ENCODE measurements around the gene CORO6.

CORO6 gene

DNA sequence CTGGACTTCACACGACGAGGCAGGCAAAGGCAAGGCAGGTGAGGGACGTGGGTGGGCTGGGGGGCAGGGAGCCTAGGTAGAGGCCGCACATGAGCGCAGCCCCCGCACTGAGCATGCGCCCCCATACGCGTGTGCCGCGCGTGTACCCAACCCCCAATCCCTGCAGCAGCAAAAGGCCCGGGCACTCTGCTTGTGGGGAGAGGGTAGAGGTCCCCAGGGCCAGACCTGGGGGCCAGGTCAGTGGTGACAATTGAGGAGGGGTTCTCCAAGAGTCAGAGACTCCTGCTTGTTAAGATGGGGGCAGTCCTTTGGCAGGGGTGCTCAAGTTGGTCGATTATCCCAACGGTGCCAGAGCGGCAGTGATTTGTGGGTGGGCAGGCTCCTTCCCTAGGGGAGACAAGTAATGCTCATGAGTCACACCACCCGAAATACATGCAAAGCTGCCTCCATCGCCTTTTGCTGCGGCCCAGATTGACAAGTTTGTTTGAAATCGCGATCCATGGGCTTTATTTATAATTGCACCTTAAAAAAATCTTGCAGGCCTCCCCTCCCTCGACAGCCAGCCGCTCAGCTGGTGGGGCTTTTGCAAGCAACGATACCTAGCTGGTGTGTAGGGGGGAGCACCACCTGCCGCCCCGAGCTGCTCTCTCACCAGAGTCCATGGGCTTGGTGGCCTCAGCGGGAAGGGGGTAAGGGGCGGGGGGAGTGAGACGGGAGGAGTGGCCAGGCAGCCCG, 32.1 kb downstream of the CORO6 start:
- DNase-seq (ENCODE audit: low read depth) = no peak

DNA sequence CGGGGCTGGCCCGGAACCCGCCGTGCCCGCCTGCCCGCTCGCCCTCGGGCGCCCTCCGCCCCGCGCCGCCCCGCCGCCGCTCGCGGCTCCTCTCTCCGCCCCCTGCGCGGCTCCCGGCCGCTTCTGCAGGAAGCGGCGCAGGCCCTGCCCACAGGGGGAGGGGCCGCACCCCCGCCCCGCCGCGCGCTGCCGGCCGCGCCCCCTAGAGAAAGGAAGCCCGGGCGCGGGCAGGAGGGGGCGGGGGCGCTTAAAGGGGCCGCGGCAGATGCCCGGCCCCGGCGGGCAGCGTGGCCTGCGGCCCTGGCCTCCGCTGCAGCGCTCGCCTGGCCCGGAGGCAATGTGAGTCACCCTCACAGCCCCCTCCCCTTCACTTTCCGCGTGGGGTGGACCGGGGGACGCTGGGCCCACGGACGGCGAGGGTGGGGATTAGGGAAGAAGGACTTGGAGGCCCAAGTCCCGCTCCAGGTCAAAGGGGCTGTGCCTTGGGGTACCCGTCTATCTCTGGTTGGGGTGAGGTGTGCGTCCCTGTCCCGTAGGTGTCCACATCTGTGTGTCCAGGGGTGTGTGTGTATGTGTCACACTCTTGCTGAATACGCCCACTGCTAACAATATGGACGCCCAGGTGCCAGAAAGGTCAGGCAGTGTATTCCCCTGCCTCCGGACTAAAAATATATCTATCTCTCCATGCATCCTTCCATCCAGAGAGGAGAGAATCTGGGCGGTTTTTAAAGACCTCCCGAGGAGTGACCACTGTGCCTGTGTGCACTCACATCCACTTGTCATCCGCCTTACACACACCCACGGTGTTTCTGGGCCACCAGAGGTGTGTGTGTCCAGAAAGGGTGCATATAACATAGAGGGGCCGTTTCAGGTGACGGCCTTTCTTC, 32.9 kb downstream of the CORO6 start, which contains the start of gene GIT1:
Gene GIT1 (minus strand): TSS at position 125 of the 887 bp plus-strand sequence. CDS start 270 bp downstream, outside the sequence.
- DNase-seq (ENCODE audit: low read depth) = peak; percentile 82

GRCh38 chr17:29588562-29589411, 33.9 kb downstream of the CORO6 start:
- DNase-seq (ENCODE audit: low read depth) = peak; percentile 50

- DNase-seq (ENCODE audit: low read depth) = no peak
Observed at GRCh38 chr17:29588017-29588561, 34.6 kb downstream of the CORO6 start.

DNA sequence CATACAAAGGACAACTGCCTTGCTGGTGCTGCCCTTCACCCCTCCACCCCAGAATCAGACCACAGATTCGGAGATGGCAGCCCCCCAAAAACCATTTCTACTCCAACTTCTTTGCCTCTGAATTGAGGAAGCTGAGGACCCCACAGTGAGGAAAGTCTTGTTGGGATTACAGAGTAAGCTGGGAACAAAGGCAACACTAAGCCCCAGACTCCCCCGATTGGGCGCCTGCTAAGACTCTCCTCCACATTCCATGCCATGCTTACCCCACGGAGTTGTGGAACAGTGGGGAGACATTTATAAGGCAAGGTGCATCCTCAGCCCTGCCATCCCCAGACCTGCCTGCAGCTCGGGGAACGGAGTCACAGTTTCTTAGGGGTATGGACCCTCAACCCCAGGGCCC, 35.1 kb downstream of the CORO6 start:
- DNase-seq (ENCODE audit: low read depth) = no peak

GRCh38 chr17:29586676-29587469, 35.8 kb downstream of the CORO6 start:
- no peak for DNase-seq (ENCODE audit: low read depth)

- DNase-seq (ENCODE audit: low read depth) = no peak
Observed at GRCh38 chr17:29585080-29585751, 37.5 kb downstream of the CORO6 start.

DNA sequence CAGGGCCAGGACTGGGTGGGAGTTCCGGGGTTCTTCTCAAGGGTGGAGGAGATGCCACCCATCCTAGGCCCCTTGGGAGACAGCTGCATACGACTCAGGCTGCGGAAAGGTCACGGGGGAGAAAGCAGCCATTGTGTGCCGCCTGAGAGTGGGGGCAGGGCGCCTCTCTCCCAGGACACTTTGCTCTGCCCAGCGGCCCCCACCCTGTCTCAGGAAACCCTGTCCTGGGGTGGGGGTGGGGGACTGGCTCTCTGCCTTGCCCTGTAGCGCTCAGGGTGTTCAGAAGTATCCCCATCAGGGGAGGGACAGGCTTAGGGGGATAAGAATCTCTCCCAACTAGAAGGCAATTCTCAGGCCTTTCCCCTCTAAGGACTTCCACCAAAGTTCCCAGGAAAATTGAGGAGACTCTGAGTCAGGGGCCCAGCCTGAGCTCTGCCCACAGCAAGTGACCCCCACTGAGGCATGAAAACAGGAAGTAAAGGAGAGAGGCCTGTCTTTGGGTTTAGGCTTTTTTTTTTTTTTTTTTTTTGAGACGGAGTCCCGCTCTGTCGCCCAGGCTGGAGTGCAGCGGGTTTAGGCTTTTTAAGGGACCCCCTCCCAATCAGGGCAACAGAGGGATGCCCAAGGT, 38.1 kb downstream of the CORO6 start:
- no peak for DNase-seq (ENCODE audit: low read depth)

DNA sequence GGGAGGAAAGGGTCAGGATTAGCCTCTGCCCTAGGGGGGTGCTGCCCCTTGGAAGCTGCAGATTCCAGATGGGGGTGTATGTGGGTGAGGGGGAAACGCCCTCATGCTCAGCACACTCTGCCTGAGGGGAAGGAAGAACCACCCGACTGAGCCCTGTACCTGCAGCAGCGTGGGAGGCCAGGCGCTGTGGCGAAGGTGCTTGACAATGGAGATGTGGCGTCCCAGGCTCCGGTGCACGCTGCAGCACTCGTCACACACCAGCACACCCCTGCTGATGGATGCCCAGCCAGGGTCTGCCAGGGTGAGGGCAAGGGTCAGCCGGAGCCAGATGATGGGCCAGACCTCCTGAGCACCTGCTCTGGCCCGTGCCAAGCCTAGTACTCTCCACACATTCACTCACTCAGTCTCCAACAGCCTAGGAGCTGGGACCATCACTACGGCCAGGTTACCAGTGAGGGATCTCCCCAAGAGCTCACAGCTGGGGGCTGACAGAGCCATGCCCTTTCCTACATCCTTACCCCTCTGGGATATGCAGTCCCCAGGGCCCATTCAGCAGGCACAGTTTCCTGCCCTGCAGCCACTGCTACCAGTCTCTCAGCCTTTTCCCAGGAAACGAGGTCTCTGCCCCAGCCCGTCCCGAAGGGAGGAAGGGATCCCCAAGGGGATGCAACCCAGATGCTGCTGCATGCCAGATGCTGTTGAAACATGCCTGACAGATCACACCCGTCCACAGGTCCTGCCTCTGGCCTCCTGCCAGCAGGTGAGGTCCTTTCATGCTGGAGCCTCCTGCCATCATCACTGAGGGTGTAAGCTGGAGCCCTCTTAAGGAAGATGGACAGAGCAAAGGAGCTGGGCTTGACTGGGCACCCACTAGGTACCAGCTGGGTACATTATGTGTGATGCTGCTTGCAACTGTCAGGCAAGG, 39.1 kb downstream of the CORO6 start:
- no peak for DNase-seq (ENCODE audit: low read depth)

- DNase-seq (ENCODE audit: low read depth) = no peak
Observed at GRCh38 chr17:29582772-29583171, 39.9 kb downstream of the CORO6 start.

DNA sequence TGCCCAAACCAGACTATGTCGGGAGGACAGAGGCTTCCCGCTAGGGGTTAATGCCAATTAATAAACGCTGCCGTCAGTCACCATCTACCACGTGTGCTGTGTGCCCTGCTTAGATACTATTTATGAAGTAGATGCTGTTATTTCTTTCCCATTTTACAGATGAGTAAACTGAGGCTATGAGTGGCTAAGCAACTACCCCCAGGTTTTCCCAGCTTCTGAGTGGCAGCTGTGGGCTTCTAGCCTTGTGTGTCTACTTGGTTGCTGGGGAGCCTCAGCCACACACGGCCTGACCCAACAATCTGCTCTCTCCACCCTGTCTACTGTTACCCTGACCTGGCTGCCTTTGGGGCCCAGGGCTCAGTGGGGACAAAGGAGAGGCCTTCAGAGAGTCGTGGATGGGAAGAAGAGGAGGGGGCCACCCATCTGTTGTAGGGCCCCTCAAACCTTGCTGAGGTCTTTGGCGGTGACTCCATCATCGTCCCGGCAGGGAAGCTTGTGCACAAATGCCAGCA, 40.4 kb downstream of the CORO6 start:
- no peak for DNase-seq (ENCODE audit: low read depth)

DNA sequence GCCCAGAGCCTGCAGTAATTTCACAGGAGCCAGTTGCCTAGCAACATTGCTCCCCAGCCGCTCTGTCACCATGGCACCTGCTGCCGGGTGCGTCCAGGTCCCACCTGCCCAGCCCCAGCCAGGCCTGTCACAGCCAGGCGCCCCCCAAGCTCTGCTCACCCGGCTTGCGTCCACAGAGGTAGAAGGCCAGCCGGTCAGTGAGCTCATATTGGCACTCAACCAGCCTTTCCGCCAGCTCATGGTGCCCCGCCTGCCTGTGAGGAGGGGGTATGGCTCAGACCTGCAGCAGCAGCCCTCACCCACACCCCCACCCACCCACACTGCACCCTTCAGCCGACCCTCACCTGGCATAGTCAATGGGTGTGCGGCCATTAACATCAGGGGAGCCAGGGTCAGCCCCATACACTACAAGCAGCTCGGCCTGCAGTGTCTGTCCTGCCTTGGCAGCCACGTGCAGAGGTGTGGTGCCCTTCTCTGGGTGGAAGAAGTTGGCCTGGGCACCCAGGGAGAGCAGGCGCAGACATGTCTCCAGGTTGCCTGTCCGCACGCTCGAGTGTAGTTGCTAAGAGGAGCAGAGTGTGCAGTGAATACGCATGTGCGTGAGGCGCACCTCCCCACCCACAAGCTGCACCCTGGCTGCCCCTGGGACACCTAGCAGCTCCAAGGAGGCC, 41.0 kb downstream of the CORO6 start:
- no peak for DNase-seq (ENCODE audit: low read depth)

GRCh38 chr17:29579866-29580771, 42.6 kb downstream of the CORO6 start:
- DNase-seq (ENCODE audit: low read depth) = peak; percentile 85

- no peak for DNase-seq (ENCODE audit: low read depth)
Observed at GRCh38 chr17:29578626-29579485, 43.9 kb downstream of the CORO6 start.

DNA sequence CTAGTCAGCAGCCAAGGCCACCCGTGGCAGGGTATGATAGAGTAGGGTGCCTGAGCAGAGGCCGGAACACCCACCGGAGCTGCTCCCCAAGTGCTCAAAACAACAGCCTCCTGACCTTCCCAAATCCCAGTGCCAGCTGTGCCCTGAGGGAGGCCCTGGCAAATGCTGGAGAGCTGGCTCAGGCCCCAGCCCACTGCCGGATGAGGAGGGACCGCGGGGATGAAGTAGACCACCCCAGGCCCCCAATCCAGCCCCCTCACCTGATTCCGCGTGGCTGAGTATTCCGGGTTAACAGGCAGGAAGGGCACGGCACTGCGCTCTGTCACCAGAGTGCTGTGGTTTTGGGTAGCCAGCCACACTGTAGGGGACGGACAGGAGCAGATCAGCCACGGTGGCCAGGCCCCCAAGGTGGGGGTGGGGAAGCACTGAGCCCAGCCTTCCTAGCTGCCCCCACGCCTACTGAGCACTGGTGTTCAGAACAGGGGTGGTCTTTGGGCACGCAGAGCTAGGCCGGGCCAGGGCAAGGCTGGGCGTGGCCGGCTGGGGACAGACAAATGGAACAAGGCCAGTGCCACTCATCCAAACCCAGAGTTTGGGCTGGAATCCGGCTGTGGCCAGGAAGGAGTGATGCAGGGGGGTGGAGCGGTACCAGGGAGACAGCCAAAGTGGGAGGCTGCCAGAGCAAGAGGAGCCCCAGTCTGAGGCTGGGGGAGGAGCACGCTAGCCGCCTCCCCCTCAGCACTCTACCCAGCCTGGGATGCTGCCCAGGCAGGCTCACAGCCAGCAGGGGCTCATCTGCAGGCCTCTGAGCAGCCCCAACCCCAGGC, 45.1 kb downstream of the CORO6 start:
- DNase-seq (ENCODE audit: low read depth) = no peak
